Left ventricle myocardium inferior (tissue), 1 donor: ENCODE data around the gene KCNC1. TPM values are rescaled to one million over a fixed set of nuclear protein-coding genes. Genes with fewer than 3 reads are reported as not detected.

ENCODE experiments used
- DNase-seq: peaks from one replicate; pipeline ENCODE4 v3.0.0-alpha.2; 2020
- H3K27ac ChIP-seq: fragments of 200-600 bp; replicated peaks from 2 replicates; pipeline ENCODE4 v1.8.0; 2021
- H3K27me3 ChIP-seq: fragments of 200-600 bp; 2 replicates; pipeline ENCODE4 v1.8.0; 2021; ENCODE audit warnings: low read depth
- H3K36me3 ChIP-seq: fragments of 200-600 bp; 2 replicates; pipeline ENCODE4 v1.8.0; 2021
- H3K4me1 ChIP-seq: fragments of 200-600 bp; 2 replicates; pipeline ENCODE4 v1.8.0; 2021
- H3K4me3 ChIP-seq: fragments of 200-600 bp; 2 replicates; pipeline ENCODE4 v1.8.0; 2021; ENCODE audit warnings: mild to moderate bottlenecking, moderate library complexity
- H3K9me3 ChIP-seq: fragments of 200-600 bp; replicated peaks from 2 replicates; pipeline ENCODE4 v1.8.0; 2021
- intact Hi-C: fragments of 100-400 bp; cut with micrococcal nuclease; formaldehyde crosslinking; loops from one replicate; pipeline ENCODE4 v1.11.0; 2022
- total RNA-seq: library from RNA; stranded (reverse); fragmentation: NEBNext Ultra II Directional; extraction: Animal tissue kit (Norgen Biotek cat#: 25700); gene quantifications from one replicate; pipeline ENCODE4 v1.2.1, GENCODE V29; 2021
- TF ChIP-seq, protein P1 (sequence below): fragments of 200-600 bp; IDR thresholded peaks from 2 replicates; pipeline ENCODE4 v1.8.0; 2021; ENCODE audit warnings: antibody characterized with exemption, mild to moderate bottlenecking, borderline replicate concordance
- donor health status: DM: no; HTN: yes; CAD: no; lungs with severe emphysema.

The KCNC1 gene
- total RNA-seq, 1 donor from 2014 or later, result not detected

DNA sequence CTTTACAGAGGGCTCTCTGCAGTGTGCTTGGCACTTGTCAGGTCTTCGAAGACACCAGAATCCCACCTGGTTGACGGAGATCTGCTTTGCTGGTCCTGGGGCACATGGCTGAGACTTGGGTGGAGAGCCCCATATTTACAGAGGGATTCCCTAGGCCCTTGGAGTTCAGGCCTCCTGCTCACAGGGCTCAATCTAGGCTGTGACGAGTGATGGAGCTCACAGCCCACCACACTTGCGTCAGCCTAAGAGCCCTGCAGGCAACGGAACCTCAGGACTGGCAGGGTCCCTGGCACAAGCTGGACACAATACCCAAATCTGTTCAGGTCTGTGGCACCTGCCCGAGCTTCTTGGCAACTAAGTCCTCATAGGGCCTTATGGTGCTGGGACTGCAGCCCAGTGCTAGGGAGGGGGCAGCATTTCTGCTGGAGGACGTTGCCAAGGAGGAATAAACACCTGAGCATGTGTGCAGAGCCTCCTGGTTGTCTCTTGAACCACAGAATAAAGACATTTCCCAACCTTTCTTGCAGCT, 59.1 kb downstream of the KCNC1 start:
- Histone ChIP-seq H3K36me3 (no peaks in the 10 kb centered on the region), H3K27me3 (no peaks in the 10 kb centered on the region), H3K4me1 (peaks cover 7% of the 10 kb centered on the region), H3K9me3 (no peaks in the 10 kb centered on the region), H3K4me3 (no peak overlapping the region), H3K27ac (no peak overlapping the region)
- TF ChIP-seq, protein P1, sequence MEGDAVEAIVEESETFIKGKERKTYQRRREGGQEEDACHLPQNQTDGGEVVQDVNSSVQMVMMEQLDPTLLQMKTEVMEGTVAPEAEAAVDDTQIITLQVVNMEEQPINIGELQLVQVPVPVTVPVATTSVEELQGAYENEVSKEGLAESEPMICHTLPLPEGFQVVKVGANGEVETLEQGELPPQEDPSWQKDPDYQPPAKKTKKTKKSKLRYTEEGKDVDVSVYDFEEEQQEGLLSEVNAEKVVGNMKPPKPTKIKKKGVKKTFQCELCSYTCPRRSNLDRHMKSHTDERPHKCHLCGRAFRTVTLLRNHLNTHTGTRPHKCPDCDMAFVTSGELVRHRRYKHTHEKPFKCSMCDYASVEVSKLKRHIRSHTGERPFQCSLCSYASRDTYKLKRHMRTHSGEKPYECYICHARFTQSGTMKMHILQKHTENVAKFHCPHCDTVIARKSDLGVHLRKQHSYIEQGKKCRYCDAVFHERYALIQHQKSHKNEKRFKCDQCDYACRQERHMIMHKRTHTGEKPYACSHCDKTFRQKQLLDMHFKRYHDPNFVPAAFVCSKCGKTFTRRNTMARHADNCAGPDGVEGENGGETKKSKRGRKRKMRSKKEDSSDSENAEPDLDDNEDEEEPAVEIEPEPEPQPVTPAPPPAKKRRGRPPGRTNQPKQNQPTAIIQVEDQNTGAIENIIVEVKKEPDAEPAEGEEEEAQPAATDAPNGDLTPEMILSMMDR, result no peak
- DNase-seq, result no peak
- intact Hi-C loops, result no loop called here

DNA sequence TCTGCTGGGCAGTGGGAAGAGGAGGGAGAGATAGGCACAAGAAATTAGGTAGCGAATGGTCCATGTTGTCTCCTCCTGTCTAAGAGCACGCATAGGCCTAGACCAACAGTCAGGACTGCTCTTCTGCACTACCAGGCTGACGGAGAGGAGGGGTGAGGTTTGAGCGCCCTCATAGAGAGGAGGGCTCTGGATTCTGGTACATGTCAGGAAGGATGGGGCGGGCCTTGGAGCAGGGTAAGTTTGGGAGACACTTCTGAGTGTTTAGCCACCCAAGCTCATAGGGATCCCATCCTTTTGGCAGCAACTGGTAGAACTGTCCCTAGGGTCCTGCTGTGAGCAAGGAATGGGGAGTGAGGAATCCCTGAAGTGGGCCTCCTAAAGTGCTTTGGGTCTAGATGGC, 60.4 kb downstream of the KCNC1 start:
- Histone ChIP-seq H3K4me1 (peaks cover 20% of the 10 kb centered on the region), H3K27ac (no peak overlapping the region), H3K36me3 (no peaks in the 10 kb centered on the region), H3K9me3 (no peaks in the 10 kb centered on the region), H3K4me3 (no peak overlapping the region), H3K27me3 (no peaks in the 10 kb centered on the region)
- intact Hi-C loops, result no loop called here
- TF ChIP-seq, protein P1, result no peak
- no peak for DNase-seq

DNA sequence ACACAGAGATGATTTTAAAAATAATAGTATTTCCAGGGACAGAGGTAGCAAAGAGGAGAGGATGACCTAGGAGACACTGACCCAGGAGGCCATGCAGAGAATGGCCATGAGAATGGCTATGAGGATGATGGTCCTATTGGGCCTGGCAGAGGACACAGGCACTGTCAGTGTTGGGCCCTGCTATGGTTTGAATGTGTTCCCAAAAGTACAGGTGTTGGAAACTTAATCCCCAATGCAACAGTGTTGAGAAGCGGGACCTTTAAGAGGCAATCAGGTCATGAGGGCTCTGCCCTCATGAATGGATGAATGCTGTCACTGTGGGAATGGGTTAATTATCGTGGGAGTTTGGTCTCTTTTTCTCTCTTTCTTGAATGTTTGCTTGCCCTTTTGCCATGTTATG, 61.6 kb downstream of the KCNC1 start:
- H3K36me3 ChIP-seq, result no peaks in the 10 kb centered on the region
- H3K27me3 ChIP-seq, result no peaks in the 10 kb centered on the region
- intact Hi-C loops, result no loop called here
- no peak for DNase-seq
- peaks cover 28% of the 10 kb centered on the region for H3K4me1 ChIP-seq
- no peak overlapping the region for H3K27ac ChIP-seq
- H3K4me3 ChIP-seq, result no peak overlapping the region
- no peaks in the 10 kb centered on the region for H3K9me3 ChIP-seq
- TF ChIP-seq, protein P1, result no peak

DNA sequence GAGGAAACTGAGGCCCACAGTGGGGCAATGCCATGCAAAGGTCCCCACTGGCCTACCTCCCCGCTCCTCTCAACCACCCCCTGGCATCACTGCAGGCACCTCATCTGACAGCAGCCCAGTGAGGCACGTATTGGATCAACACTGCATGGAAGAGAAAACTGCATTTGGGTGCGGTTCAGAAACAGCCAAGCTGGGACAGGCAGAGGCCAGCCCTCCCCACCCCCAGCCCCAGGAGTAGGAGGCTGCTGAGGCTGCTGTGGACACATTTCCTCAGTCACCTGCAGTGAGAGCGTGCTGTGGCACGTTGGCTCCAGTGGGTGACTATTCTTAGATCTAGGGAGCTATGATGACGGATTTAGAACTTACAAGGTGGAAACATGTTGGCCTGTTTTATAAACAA, 63.7 kb downstream of the KCNC1 start:
- H3K4me3 ChIP-seq, result no peak overlapping the region
- TF ChIP-seq, protein P1, result no peak
- no peaks in the 10 kb centered on the region for H3K36me3 ChIP-seq
- H3K9me3 ChIP-seq, result no peaks in the 10 kb centered on the region
- intact Hi-C loops, result no loop called here
- DNase-seq, result peak; percentile 63
- no peaks in the 10 kb centered on the region for H3K27me3 ChIP-seq
- peaks cover 28% of the 10 kb centered on the region for H3K4me1 ChIP-seq
- H3K27ac ChIP-seq, result peak overlapping the region; percentile 82

DNA sequence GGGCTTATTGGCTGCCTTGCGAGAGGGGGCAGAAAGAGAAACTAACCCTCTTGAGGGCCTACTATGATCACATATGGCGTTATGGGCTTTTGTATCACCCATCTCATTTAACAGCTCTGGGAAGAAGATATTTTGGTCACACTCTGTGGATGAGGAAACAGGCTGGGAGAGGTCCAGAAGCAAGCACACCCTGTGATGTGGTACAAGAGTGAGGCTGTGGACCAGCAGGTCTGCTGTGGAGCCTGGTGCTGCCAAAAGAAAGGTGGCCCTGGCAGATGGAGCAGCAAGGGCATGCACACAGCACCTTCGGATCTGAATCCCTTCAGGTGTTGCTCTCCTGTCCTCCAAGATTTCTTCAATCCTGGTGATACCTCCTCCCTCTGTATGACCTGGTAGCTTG, 64.1 kb downstream of the KCNC1 start:
- peak overlapping the region; percentile 82 for H3K27ac ChIP-seq
- no peak for DNase-seq
- H3K36me3 ChIP-seq, result no peaks in the 10 kb centered on the region
- TF ChIP-seq, protein P1, result no peak
- no peaks in the 10 kb centered on the region for H3K27me3 ChIP-seq
- H3K9me3 ChIP-seq, result no peaks in the 10 kb centered on the region
- intact Hi-C loops, result no loop called here
- no peak overlapping the region for H3K4me3 ChIP-seq
- H3K4me1 ChIP-seq, result peaks cover 28% of the 10 kb centered on the region
